GM19025 (cell line): ENCODE measurements around the gene SENP6.
A peak's percentile ranks its signal among the peaks of the same experiment; 100 is the strongest.
"Not testable (repeated sequence)": the region's sequence is repeated elsewhere in the genome, so short reads cannot be mapped to it uniquely, and the experiment has no call there.

Experiments
- ATAC-seq: cut with Tn5 transposase; IDR thresholded peaks from one replicate; pipeline ENCODE4 v1.9.1; 2021; ENCODE audit warnings: mild to moderate bottlenecking, low read depth, moderate library complexity; ENCODE audit not compliant: unreplicated experiment

The SENP6 gene

GRCh38 chr6:75601304-75602245 lies at the start of gene SENP6:
Gene SENP6 (plus strand): TSS chr6:75601880. CDS start chr6:75602525, 645 bp downstream.
- peak; percentile 74 for ATAC-seq

- ATAC-seq, result no peak
Observed at GRCh38 chr6:75556240-75556639, 45.4 kb upstream of the SENP6 start.

- no peak for ATAC-seq
Observed at GRCh38 chr6:75557068-75557467, 44.6 kb upstream of the SENP6 start.

GRCh38 chr6:75563032-75563431 lies 38.6 kb upstream of the SENP6 start:
- ATAC-seq, result peak; percentile 86

DNA sequence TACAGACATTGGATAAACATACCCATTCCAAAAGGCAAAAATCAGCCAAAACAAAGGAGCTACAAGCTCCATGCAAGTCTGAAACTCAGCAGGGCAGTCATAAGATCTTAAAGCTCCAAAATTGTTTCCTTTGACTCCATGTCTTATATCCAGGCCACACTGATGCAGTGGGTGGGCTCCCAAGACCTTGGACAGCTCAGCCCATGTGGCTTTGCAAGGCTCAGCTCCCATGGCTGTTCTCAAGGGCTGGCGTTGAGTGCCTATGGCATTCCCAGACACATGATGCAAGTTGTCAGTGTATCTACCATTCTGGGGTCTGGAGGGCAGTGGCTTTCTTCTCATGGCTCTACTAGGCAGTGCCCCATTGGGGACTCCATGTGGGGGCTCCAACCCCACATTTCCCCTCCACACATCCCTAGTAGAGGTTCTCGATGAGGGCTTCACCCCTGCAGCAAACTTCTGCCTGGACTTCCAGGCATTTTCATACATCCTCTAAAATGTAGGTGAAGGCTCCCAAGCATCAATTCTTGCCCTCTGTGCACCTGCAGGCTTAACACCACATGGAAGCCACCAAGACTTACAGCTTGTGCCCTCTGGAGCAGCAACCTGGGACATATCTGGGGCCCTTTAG lies 35.4 kb upstream of the SENP6 start:
- ATAC-seq, result no peak

DNA sequence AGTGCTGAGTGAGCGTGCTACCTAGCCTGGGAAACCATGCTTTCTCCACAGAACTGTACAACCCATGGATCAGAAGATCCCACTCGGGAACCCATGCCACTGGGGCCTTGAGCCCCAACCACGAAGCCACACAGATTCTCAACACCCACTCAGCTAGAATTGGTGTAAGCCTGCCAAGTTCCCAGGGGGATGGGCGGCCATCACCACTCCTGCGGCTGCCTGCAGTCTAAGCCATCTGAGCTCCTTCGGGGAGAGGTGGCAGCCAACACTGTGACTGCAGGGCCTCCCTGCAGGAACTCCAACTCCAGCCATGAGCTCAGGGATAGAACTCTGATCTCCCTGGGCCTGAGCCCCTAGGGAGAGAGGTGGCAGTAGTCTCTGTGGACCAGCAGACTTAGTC lies 33.6 kb upstream of the SENP6 start:
- no peak for ATAC-seq

GRCh38 chr6:75568965-75569364 lies 32.7 kb upstream of the SENP6 start:
- no peak for ATAC-seq

GRCh38 chr6:75570671-75571070 lies 31.0 kb upstream of the SENP6 start:
- ATAC-seq, result not testable (repeated sequence)

DNA sequence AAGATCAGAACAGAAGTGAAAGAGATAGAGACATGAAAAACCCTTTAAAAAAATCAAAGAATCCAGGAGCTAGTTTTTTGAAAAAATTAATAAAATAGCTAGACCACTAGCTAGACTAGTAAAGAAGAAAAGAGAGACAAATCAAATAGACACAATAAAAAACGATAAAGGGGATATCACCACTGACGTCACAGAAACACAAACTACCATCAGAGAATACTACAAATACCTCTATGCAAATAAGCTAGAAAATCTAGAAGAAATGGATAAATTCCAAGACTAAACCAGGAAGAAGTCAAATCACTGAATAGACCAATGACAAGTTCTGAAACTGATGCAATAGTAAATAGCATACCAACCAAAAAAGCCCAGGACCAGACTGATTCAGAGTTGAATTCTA lies 29.6 kb upstream of the SENP6 start:
- no peak for ATAC-seq

DNA sequence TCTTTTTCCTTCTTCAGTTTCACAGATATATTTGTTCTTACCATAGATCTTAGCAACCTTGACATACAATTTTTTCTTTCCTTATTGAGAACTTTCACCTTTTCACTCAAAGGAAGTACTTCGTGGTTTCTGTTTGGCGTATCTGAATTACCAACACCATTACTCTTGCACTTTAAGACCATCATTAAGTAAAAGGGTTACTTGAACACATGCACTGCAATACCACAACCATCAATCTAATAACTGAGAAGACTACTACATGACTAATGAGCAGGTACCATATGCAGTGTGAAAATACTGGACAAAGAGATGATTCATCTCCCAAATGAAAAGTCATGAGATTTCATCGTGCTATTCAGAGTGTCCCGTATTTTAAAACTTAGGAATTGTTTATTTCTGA lies 21.7 kb upstream of the SENP6 start:
- ATAC-seq, result peak; percentile 81

- ATAC-seq, result no peak
Observed at GRCh38 chr6:75581231-75581630, 20.4 kb upstream of the SENP6 start.

DNA sequence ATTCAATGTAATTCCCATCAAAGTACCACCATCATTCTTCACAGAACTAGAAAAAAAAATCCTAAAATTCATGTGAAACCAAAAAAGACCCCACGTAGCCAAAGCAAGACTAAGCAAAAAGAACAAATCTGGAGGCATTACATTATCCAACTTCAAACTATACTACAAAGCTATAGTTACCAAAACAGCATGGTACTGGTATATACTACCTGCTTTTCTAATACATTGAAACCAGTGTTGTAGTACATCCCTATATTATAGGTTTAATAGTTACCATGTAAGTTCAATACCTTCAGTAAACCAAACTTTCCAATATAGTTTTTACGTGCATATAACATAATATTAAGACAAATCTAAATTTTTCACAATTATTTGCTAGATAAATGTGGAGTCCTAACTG lies 17.1 kb upstream of the SENP6 start:
- not testable (repeated sequence) for ATAC-seq

DNA sequence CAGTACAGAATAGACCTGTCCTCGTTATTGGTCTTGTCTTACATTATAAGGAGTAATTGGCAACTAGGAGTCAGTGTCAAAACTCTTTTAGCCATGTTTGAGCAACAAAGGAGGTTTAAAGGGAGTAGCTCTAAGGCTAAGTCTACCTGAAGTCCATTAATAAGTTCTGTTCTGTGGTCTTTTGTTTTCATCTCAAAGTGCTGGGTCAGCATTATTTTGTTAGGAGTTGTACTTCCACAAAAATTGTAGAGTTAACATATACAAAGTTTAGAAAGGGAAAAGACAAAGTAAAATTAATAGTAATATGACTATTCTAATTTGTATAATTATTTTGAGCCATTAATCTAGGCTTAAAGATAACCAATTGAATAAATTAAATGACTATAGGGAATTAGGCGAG lies 12.7 kb upstream of the SENP6 start:
- ATAC-seq, result no peak

- ATAC-seq, result no peak
Observed at GRCh38 chr6:75590370-75590769, 11.3 kb upstream of the SENP6 start.

GRCh38 chr6:75596380-75596779 lies 5.3 kb upstream of the SENP6 start:
- ATAC-seq, result not testable (repeated sequence)

- no peak for ATAC-seq
Observed at GRCh38 chr6:75600768-75601167, 912 bp upstream of the SENP6 start.

DNA sequence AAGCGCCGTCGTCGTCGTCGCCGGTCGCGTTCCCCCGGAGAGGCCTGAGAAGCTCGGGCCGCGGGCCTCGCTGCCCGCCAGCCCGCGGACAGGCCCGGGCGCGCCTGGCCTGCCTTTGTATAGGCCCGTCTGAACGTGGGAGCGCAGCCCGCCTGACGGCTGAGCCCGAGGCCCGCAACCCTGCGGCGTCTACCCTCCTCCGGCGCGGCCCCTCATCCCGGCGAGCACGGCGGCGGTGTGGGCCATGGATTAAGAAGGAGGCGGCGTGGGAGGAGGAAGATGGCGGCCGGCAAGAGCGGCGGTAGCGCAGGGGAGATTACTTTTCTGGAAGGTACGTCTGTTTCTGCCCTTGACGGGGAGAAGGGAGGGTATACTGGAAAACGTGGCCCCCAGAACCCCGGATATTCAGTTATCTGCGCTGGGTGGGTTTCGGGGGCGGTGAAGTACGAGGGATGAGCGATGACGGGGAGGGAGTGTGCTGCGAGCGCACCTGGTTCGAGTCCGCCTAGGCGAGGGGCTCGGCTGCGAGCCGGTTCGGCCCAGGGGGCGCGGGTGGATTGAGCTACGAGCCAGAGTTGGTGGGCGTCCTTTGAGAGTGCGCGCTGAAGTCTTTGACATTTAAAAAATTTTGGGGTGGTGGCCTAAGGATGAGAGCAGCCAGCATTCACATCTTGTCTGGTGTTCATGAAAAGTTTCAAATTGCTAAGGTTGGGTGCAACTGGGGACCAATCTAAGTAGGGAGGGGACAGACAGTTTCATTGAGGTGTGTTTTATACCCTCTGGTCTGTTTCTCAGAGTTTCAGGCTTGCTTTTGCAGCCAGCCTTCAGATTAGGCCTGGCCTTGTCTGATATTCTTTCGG lies 796 bp downstream of the SENP6 start:
- peak; percentile 27 for ATAC-seq

DNA sequence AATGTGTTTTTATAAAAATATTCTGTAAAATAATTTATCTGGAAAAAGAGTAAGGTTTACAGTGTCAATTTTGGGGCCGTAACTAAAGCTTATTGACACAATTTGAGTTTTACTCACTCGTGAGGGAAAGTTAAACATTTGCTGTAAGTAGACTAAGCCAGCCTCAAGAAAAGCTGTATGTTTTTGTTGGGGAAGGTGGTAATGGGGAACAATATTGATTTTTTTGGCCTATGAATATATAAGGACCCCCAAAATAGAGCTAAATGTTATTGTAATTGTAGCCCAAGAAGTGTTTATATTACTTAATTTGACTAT lies 1.4 kb downstream of the SENP6 start:
- ATAC-seq, result no peak

DNA sequence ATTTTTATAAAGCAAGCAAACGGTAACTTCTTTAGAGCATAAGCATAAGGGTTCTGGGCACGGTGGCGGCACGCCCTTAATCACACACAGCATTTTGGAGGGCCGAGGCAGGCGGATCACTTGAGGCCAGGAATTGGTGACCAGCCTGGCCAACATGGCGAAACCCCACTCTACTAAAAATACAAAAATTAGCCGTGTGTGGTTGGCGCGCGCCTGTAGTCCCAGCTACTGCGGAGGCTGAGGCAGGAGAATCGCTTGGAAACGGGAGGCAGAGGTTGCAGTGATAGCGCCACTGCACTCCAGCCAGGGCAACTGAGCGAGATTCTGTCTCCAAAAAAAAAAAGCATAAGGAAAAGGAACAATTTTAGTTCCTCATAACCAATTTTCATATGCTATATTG lies 2.6 kb downstream of the SENP6 start:
- ATAC-seq, result no peak

- no peak for ATAC-seq
Observed at GRCh38 chr6:75605635-75606034, 4.0 kb downstream of the SENP6 start.

DNA sequence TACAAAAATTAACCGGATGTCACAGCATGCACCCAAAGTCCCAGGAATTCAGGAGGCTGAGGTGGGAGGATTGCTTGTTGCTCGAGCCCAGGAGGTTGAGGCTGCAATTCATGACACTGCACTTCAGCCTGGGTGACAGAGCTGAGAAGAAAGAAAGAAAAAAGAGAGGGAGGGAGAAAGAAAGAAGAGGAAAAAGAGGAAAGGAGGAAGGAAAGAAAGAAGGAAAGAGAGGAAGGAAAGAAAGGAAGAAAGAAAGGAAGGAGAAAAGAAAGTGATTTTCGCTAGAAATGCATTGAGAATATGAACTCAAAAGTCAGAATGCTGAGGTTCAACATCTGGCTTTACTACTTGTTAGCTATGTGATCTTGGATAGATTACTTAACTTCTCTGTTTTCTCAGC lies 6.6 kb downstream of the SENP6 start:
- no peak for ATAC-seq
